OCI-LY3 (cell line): Measurements from ENCODE around the gene PDE1A.

Source experiments
- H2AFZ ChIP-seq: fragments of 200-600, 300-600 bp; shearing (Covaris generic); 2 replicates; pipeline ENCODE4 v1.6.0; 2014; ENCODE audit warnings: antibody characterized with exemption, low read depth, low read length
- H3K27ac ChIP-seq: fragments of 200-600, 300-600 bp; sonication (generic); 2 replicates; pipeline ENCODE4 v1.5.1; 2014; ENCODE audit warnings: mild to moderate bottlenecking, low read length, moderate library complexity, mixed read lengths
- H3K27me3 ChIP-seq: fragments of 200-600, 300-600 bp; sonication (generic); 2 replicates; pipeline ENCODE4 v1.6.1; 2014; ENCODE audit warnings: low read depth, low read length, mixed read lengths
- H3K36me3 ChIP-seq: fragments of 200-600, 300-600 bp; sonication (generic); replicated peaks from 2 replicates; pipeline ENCODE3; 2014; ENCODE audit warnings: low read depth, low read length, mixed read lengths
- H3K4me1 ChIP-seq: fragments of 300-600, 200-600 bp; sonication (generic); 2 replicates; pipeline ENCODE4 v1.6.1; 2014; ENCODE audit warnings: low read length, mixed read lengths
- H3K4me2 ChIP-seq: fragments of 200-600, 300-600 bp; sonication (generic); 2 replicates; pipeline ENCODE4 v1.6.1; 2014; ENCODE audit warnings: low read length, mixed read lengths
- H3K4me3 ChIP-seq: fragments of 300-600, 200-600 bp; sonication (generic); 2 replicates; pipeline ENCODE4 v1.5.1; 2014; ENCODE audit warnings: antibody characterized with exemption, mild to moderate bottlenecking, low read length, moderate library complexity
- H3K79me2 ChIP-seq: fragments of 300-600, 200-600 bp; shearing (Covaris generic); 2 replicates; pipeline ENCODE4 v1.6.1; 2014; ENCODE audit warnings: mild to moderate bottlenecking, low read length, mixed read lengths
- H3K9ac ChIP-seq: fragments of 300-600, 200-600 bp; shearing (Covaris generic); 2 replicates; pipeline ENCODE4 v1.6.0; 2014; ENCODE audit warnings: mild to moderate bottlenecking, low read length, moderate library complexity
- H3K9me3 ChIP-seq: fragments of 200-600, 300-600 bp; shearing (Covaris generic); 2 replicates; pipeline ENCODE4 v1.6.1; 2014; ENCODE audit warnings: low read length, mixed read lengths; ENCODE audit not compliant: insufficient read depth
- H4K20me1 ChIP-seq: fragments of 200-600, 300-600 bp; sonication (generic); 2 replicates; pipeline ENCODE4 v1.6.1; 2016; ENCODE audit warnings: low read length, mixed read lengths; ENCODE audit not compliant: insufficient read depth
- EZH2phosphoT487 ChIP-seq: fragments of 200-600 bp; shearing (Covaris generic); IDR thresholded peaks from 2 replicates; pipeline ENCODE4 v1.6.1; 2018; ENCODE audit warnings: antibody characterized with exemption, mixed run types, low read depth
- TF ChIP-seq, protein P1 (sequence below): fragments of 200-600, 300-600 bp; sonication (generic); IDR thresholded peaks from 2 replicates; pipeline ENCODE4 v1.5.1; 2014; ENCODE audit warnings: antibody characterized with exemption, low read length, low read depth

The PDE1A gene

DNA sequence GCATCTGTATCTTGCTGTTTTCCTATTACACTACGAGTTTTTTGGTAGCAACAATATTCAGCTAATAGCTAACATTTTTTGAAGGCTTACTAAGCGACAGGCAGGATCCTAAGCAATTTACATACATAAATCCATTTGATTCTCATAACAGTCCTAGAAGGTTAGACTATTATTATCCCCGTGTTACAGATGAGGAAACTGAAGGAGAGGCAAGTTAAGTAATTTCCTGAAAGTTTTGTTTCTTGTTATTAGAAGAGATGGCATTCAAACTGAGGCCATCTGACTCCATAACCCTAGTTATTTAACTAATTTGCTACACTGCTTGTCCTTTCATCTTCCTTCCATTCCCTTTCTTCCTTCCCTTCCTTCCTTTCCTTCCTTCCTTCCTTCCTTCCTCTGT, 68.2 kb downstream of the PDE1A start:
- H3K4me2 ChIP-seq, result no peak overlapping the region
- no peak overlapping the region for H2AFZ ChIP-seq
- TF ChIP-seq, protein P1, sequence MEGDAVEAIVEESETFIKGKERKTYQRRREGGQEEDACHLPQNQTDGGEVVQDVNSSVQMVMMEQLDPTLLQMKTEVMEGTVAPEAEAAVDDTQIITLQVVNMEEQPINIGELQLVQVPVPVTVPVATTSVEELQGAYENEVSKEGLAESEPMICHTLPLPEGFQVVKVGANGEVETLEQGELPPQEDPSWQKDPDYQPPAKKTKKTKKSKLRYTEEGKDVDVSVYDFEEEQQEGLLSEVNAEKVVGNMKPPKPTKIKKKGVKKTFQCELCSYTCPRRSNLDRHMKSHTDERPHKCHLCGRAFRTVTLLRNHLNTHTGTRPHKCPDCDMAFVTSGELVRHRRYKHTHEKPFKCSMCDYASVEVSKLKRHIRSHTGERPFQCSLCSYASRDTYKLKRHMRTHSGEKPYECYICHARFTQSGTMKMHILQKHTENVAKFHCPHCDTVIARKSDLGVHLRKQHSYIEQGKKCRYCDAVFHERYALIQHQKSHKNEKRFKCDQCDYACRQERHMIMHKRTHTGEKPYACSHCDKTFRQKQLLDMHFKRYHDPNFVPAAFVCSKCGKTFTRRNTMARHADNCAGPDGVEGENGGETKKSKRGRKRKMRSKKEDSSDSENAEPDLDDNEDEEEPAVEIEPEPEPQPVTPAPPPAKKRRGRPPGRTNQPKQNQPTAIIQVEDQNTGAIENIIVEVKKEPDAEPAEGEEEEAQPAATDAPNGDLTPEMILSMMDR, result no peak
- no peak for TF ChIP-seq EZH2phosphoT487
- no peaks in the 10 kb centered on the region for H3K4me1 ChIP-seq
- no peaks in the 10 kb centered on the region for H4K20me1 ChIP-seq
- H3K9me3 ChIP-seq, result no peaks in the 10 kb centered on the region
- H3K4me3 ChIP-seq, result no peak overlapping the region
- H3K27ac ChIP-seq, result no peak overlapping the region
- no peaks in the 10 kb centered on the region for H3K79me2 ChIP-seq
- no peak overlapping the region for H3K9ac ChIP-seq
- no peaks in the 10 kb centered on the region for H3K27me3 ChIP-seq
- no peaks in the 10 kb centered on the region for H3K36me3 ChIP-seq

DNA sequence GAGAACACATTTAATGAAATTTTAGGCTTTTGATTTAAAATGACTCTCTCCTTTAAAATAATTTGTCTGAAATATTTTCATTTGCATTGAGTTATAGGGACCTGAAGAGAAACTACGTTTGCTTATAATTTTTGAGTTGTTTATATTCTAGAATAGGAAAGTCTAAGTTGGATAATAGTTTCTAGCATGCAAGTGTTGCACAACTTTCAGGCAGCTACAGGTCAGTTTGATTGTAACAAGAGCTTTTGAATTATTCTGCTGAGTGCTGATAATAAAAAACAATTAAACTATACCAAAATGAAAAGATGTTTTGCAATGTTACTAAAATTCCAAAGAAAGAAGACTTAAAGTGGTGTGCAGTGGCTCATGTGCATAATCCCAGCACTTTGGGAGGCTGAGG, 71.0 kb downstream of the PDE1A start:
- H3K4me2 ChIP-seq, result no peak overlapping the region
- H3K27me3 ChIP-seq, result no peaks in the 10 kb centered on the region
- H3K4me1 ChIP-seq, result no peaks in the 10 kb centered on the region
- H2AFZ ChIP-seq, result no peak overlapping the region
- H4K20me1 ChIP-seq, result no peaks in the 10 kb centered on the region
- H3K4me3 ChIP-seq, result no peak overlapping the region
- H3K9me3 ChIP-seq, result no peaks in the 10 kb centered on the region
- H3K36me3 ChIP-seq, result no peaks in the 10 kb centered on the region
- no peak overlapping the region for H3K9ac ChIP-seq
- no peaks in the 10 kb centered on the region for H3K79me2 ChIP-seq
- no peak overlapping the region for H3K27ac ChIP-seq
- TF ChIP-seq, protein P1, result no peak

DNA sequence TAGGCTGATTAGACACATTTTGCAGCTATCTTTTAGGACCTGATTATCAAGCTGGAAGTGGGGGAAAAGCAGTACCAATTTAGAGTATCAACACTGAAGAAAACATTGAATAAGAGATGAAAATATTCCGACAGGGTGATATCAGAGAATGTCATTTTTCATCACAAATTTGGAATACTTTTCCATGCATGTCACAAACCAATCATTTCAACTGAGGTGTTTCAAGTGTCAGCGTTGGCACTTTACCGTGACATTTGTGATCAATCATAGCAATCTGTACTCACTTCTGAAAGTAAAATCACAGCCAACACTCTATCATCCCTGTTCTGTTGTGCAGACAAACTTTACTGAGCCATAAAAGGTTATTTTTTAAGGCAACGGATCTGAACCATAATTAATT, 75.4 kb downstream of the PDE1A start:
- TF ChIP-seq EZH2phosphoT487, result no peak
- TF ChIP-seq, protein P1, result no peak
- H3K9ac ChIP-seq, result no peak overlapping the region
- H3K27ac ChIP-seq, result no peak overlapping the region
- H3K9me3 ChIP-seq, result no peaks in the 10 kb centered on the region
- H2AFZ ChIP-seq, result no peak overlapping the region
- H3K4me2 ChIP-seq, result no peak overlapping the region
- no peaks in the 10 kb centered on the region for H3K36me3 ChIP-seq
- no peaks in the 10 kb centered on the region for H3K4me1 ChIP-seq
- H4K20me1 ChIP-seq, result no peaks in the 10 kb centered on the region
- H3K79me2 ChIP-seq, result no peaks in the 10 kb centered on the region
- H3K27me3 ChIP-seq, result no peaks in the 10 kb centered on the region
- no peak overlapping the region for H3K4me3 ChIP-seq

DNA sequence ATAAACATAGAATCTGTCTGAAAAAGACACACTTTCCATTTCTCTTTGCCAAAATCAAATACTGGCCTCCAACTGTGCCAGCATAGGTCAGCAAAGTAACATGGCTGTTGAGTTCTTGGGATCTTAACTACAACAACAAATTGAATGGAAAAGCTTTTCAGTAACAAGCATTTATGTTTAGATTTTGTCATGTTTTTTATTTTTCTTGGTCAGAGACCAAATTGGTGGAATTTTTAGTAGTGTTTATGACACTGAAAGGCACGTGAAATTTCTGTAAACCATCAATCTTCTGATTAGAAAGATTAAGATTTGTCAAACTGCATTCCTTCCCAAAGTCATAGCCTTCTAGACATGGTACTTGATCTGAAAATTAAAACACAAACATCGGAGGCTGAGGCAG, 77.6 kb downstream of the PDE1A start:
- Histone ChIP-seq H3K4me2 (no peak overlapping the region), H3K36me3 (no peaks in the 10 kb centered on the region), H3K9ac (no peak overlapping the region), H2AFZ (no peak overlapping the region), H3K27me3 (no peaks in the 10 kb centered on the region), H3K79me2 (no peaks in the 10 kb centered on the region), H3K4me3 (no peak overlapping the region), H3K27ac (no peak overlapping the region), H4K20me1 (no peaks in the 10 kb centered on the region), H3K4me1 (no peaks in the 10 kb centered on the region), H3K9me3 (no peaks in the 10 kb centered on the region)
- TF ChIP-seq EZH2phosphoT487, result no peak
- TF ChIP-seq, protein P1, result no peak
